Ectodermal cell (in vitro differentiated cells): Measurements from ENCODE around the gene ARMC7.
"Not testable (repeated sequence)": the region's sequence is repeated elsewhere in the genome, so short reads cannot be mapped to it uniquely, and the experiment has no call there.

ENCODE experiments used
- H3K27ac ChIP-seq: 2 replicates; pipeline ENCODE4 v1.7.0; 2013; ENCODE audit warnings: mild to moderate bottlenecking, low read depth, low read length; ENCODE audit not compliant: insufficient read depth, poor library complexity, severe bottlenecking
- H3K27me3 ChIP-seq: 2 replicates; pipeline ENCODE4 v1.7.0; 2013; ENCODE audit warnings: mild to moderate bottlenecking, low read length; ENCODE audit not compliant: insufficient read depth, control insufficient read depth, poor library complexity, severe bottlenecking
- H3K36me3 ChIP-seq: one replicate; pipeline ENCODE4 v1.7.0; 2013; ENCODE audit warnings: low read length; ENCODE audit not compliant: control insufficient read depth, insufficient read depth
- H3K4me1 ChIP-seq: one replicate; pipeline ENCODE4 v1.7.0; 2013; ENCODE audit warnings: low read length; ENCODE audit not compliant: control insufficient read depth, insufficient read depth
- H3K4me3 ChIP-seq: 2 replicates; pipeline ENCODE4 v1.7.0; 2013; ENCODE audit warnings: low read depth, low read length, control low read depth; ENCODE audit not compliant: insufficient read depth
- H3K9me3 ChIP-seq: 2 replicates; pipeline ENCODE4 v1.7.0; 2013; ENCODE audit warnings: mild to moderate bottlenecking, low read length, moderate library complexity; ENCODE audit not compliant: control insufficient read depth
- WGBS, 2 experiments: methylation state at CpG; one replicate each; pipeline ENCODE4 v1.1.7; 2013; ENCODE audit warnings: missing lambda C conversion rate in 2 of 2; 5-methylcytosine and 5-hydroxymethylcytosine counted together

ARMC7 gene

DNA sequence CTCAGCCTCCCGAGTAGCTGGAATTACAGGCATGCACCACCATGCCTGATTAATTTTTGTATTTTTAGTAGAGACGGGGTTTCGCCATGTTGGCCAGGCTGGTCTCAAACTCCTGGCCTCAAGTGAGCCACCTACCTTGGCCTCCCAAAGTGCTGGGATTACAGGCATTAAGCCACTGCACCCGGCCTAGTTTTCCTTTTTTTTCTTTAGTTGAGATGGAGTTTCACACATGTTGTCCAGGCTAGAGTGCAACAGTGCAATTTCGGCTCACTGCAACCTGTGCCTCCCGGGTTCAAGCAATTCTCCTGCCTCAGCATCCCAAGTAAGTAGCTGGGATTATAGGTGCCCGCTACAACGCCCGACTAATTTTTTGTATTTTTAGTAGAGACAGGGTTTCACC lies 28.0 kb downstream of the ARMC7 start:
- not testable (repeated sequence) for H3K4me3 ChIP-seq, H3K9me3 ChIP-seq, H3K4me1 ChIP-seq, H3K27me3 ChIP-seq, H3K27ac ChIP-seq
- WGBS, 2 experiments: 93% methylated on average over 9 of the region's 9 CpGs
- H3K36me3 ChIP-seq: peaks cover 39% of the 10 kb centered on the region

DNA sequence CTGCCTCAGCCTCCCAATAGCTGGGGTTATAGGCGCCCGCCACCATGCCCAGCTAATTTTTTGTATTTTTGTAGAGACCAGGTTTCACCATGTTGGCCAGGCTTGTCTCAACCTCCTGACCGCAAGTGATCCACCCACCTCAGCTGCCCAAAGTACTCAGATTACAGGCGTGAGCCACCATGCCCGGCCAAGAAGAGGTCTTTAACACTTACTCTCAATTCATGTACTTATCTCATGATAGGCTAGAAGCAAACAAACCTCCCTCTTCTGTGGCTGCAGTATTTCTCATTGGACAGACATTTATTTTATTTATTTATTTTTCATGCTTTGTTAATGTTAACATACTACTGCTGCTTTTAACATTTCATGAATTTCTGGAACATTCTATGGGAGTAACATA lies 28.8 kb downstream of the ARMC7 start:
- Histone ChIP-seq H3K9me3 (no peaks in the 10 kb centered on the region), H3K27ac (no peak overlapping the region), H3K4me3 (no peak overlapping the region), H3K27me3 (no peaks in the 10 kb centered on the region), H3K4me1 (no peaks in the 10 kb centered on the region), H3K36me3 (peaks cover 41% of the 10 kb centered on the region)
- WGBS, 2 experiments: 88 to 95% methylated on average over 5 of the region's 5 CpGs

DNA sequence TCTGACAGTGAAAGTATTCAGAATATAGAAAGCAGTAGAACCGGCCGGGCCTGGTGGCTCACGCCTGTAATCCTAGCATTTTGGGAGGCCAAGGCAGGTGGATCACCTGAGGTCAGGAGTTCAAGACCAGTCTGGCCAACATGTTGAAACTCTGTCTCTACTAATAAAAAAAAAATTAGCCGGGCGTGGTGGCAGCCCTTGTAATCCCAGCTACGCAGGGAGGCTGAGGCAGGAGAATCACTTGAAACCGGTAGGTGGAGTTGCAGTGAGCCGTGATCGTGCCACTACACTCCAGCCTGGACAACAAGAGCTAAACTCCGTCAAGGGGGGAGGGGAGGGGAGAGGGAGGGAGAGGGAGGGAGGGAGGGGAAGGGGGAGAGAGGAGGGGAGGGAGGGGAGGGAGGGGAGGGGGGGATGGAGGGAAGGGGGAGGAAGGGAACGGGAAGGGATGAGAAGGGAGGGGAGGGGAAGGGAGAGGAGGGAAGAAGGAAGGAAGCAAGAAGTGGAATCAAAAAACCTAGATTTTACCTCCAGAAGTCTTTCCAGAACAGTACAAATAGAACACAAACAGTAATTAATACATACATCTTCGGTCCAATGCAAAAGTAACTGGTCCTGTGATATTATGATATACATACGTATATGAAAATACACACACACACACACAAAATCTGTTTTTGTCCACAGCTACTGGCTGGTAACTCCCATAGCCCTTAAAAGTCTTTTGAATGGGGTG lies 32.6 kb downstream of the ARMC7 start:
- no peaks in the 10 kb centered on the region for H3K4me1 ChIP-seq
- WGBS, 2 experiments: 91 to 95% methylated on average over 11 of the region's 13 CpGs
- H3K27me3 ChIP-seq: no peaks in the 10 kb centered on the region
- H3K4me3 ChIP-seq: no peak overlapping the region
- H3K36me3 ChIP-seq: peaks cover 70% of the 10 kb centered on the region
- no peak overlapping the region for H3K27ac ChIP-seq
- no peaks in the 10 kb centered on the region for H3K9me3 ChIP-seq

DNA sequence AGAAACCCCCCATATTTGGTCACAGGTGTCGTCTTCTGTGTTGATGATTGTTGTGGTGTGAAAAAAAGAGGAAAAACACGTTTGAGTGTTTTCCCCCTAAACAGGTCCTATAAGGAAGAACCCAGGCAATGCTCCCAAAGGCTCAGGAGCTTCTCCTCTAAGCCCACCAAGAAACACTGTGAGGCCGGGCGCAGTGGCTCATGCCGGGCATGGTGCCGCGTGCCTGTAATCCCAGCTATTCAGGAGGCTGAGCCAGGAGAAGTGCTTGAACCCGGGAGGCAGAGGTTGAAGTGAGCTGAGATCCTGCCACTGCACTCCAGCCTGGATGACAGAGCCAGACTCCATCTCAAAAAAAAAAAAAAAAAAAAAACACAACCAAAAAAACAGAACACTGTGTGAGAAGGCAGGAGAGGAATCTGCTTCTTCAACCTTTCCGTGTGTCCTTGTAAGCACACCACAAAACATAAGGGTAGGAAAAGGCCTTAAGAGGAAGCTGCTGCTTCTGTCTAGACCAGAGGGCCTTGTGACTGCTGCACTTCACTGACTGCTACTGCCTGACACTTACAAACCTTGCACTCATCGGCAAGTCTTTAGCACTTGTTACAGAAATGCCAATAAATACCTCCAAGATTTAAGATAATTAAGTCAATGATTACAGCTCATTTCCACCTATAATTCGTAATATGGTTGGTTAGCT lies 35.2 kb downstream of the ARMC7 start:
- H3K36me3 ChIP-seq: peaks cover 74% of the 10 kb centered on the region
- H3K27ac ChIP-seq: no peak overlapping the region
- no peak overlapping the region for H3K4me3 ChIP-seq
- no peaks in the 10 kb centered on the region for H3K9me3 ChIP-seq
- H3K27me3 ChIP-seq: no peaks in the 10 kb centered on the region
- 92 to 97% methylated on average over 11 of the region's 11 CpGs for WGBS, 2 experiments
- no peaks in the 10 kb centered on the region for H3K4me1 ChIP-seq

DNA sequence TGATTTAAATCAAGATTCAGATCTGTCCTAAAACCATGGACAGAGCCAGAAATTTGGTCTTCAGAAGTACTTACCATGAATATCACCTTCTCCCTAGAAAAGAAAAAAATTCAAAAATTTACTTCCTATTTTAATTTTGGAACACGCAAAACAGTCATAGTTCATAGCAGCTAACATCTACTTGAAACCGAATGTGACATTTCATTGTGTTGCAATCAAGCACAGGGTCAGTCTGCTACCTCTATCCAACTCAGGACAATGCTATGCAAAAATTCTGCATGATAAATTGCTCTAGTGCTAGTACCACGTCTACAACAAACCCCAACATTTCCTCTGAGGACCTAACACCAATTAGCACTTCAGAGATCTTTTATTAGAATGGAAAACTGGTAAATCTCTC lies 36.8 kb downstream of the ARMC7 start:
- 95 to 97% methylated on average over 3 of the region's 3 CpGs for WGBS, 2 experiments

DNA sequence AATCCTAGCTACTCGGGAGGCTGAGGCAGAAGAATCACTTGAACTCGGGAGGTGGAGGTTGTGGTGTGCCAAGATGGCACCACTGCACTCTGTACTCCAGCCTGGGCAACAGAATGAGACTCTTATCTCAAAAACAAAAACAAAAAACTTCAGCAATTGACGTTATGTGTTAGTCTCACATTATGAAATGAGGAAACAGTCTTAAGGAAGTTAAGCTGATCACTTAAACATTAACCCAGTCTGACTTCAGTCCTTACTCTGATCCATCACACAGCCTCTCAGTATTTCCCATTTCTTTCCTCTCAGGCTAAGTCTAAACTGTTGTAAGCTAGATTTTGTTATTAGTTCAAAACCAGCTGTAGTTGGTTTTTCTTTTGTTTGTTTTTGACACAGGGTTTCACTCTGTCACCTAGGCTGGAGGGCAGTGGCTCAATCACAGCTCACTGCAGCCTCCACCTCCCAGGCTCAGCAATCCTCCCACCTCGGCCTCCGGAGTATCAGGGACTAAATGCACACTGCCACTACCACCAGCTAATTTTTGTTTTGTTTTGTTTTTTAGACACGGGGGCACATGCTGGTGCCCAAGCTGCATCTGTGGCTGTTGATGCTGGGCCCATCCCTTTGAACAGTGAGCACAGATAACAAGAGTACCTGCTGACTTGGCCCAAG lies 38.2 kb downstream of the ARMC7 start:
- H3K4me3 ChIP-seq: no peak overlapping the region
- H3K27ac ChIP-seq: no peak overlapping the region
- 95 to 97% methylated on average over 6 of the region's 6 CpGs for WGBS, 2 experiments
- peaks cover 50% of the 10 kb centered on the region for H3K36me3 ChIP-seq
- H3K9me3 ChIP-seq: no peaks in the 10 kb centered on the region
- H3K4me1 ChIP-seq: no peaks in the 10 kb centered on the region
- H3K27me3 ChIP-seq: no peaks in the 10 kb centered on the region

More for the DNA sequence above, 36.8 kb downstream of the ARMC7 start:
- Histone ChIP-seq H3K27ac (no peak overlapping the region), H3K36me3 (peaks cover 60% of the 10 kb centered on the region), H3K4me3 (no peak overlapping the region), H3K27me3 (no peaks in the 10 kb centered on the region), H3K9me3 (no peaks in the 10 kb centered on the region), H3K4me1 (no peaks in the 10 kb centered on the region)

DNA sequence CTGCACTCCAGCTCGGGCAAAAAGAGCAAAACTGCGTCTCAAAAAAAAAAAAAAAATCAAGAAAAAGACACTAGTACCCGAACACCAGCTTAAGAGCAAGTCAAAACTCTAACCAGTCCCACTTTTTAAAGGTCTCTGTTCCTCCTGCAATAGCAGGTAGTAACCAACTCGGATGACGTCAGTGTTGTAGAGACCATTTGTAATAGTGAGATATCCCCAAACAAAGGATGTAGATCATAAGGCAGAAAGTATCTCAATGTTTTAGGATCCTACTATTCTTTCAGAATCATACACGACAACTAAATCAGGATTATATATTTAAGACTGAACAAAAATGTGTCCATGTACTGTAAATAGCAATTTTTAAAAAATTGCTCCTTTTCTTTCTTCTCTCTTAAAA lies 42.2 kb downstream of the ARMC7 start:
- Histone ChIP-seq H3K36me3 (peaks cover 17% of the 10 kb centered on the region), H3K27me3 (no peaks in the 10 kb centered on the region), H3K27ac (no peak overlapping the region), H3K4me1 (no peaks in the 10 kb centered on the region), H3K4me3 (peak overlapping the region; percentile 98), H3K9me3 (no peaks in the 10 kb centered on the region)
- WGBS, 2 experiments: 75 to 76% methylated on average over 5 to 6 of the region's 6 CpGs

DNA sequence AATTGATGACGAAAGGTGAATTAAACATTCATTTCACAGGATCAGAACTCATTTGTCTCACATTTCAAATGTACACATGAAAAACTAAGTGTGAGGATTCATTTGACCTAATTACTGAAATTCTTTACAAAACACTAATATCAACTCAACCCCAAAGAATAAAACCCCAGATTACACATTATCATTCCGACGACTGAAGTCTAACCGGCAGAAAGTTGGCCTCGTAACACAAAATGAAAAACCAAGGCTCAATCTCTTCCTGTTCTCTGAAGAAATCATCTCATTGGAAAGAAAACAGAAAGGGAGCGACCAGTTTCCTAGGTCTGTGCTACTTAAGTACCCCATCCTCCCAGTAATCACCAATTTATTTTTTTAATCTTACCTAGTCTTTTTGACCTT lies 42.8 kb downstream of the ARMC7 start:
- H3K27me3 ChIP-seq: no peaks in the 10 kb centered on the region
- no peak overlapping the region for H3K27ac ChIP-seq
- no peaks in the 10 kb centered on the region for H3K4me1 ChIP-seq
- H3K9me3 ChIP-seq: no peaks in the 10 kb centered on the region
- 16 to 30% methylated on average over 5 to 6 of the region's 6 CpGs for WGBS, 2 experiments
- H3K36me3 ChIP-seq: peaks cover 11% of the 10 kb centered on the region
- H3K4me3 ChIP-seq: peak overlapping the region; percentile 98

DNA sequence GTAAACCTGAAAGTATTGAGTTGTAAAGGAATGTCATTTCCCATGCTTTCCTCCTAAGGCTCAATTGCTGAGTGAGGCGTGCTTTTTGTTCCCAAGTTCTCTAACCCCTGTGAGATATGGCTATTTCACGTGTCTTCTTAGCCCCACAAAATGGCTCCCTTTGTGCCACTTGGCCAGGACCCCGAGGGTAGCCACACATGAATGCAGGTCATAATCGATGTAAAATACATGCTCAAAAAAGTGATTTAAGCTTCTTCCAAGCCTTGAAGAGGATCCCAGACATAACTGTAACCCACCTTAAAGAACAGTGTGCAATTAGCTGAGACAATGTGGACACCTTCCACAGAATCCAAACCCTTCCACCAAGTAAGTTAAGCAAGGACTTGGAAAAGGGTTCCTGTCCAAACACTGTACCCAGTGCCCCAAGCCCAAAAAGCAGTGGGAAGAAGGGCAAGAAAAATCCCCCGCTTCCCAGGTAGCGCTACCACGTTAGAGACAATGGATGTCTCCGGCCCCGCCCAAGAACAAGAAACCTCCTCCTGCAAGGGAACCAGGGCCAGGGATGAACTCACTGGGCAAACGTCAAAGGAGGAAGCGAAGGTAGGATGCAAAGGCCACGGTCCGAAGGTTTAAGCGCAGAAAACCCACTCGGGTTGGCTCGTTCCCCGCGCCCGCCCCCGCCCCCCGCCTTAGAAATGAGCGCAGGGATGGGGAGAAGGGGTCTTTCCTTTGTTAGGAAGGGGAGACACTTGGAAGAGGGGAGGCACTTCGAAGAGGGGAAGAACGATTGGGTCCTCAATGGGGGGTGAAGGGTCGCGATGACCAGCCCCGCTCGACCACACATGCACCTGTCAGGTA lies 43.4 kb downstream of the ARMC7 start:
- peaks cover 5% of the 10 kb centered on the region for H3K36me3 ChIP-seq
- 0 to 1% methylated on average over 28 of the region's 28 CpGs for WGBS, 2 experiments
- peak overlapping the region; percentile 52 for H3K27ac ChIP-seq
- H3K9me3 ChIP-seq: no peaks in the 10 kb centered on the region
- no peaks in the 10 kb centered on the region for H3K27me3 ChIP-seq
- no peaks in the 10 kb centered on the region for H3K4me1 ChIP-seq
- peak overlapping the region; percentile 98 for H3K4me3 ChIP-seq
